NCI-H1436 (cell line): Measurements from ENCODE around the gene DDX52.
"Not testable (repeated sequence)": the region's sequence is repeated elsewhere in the genome, so short reads cannot be mapped to it uniquely, and the experiment has no call there.

Experiments
- DNase-seq: peaks from one replicate; lab custom pipeline; 2025; lab: John Stamatoyannopoulos, UW

The DDX52 gene

DNA sequence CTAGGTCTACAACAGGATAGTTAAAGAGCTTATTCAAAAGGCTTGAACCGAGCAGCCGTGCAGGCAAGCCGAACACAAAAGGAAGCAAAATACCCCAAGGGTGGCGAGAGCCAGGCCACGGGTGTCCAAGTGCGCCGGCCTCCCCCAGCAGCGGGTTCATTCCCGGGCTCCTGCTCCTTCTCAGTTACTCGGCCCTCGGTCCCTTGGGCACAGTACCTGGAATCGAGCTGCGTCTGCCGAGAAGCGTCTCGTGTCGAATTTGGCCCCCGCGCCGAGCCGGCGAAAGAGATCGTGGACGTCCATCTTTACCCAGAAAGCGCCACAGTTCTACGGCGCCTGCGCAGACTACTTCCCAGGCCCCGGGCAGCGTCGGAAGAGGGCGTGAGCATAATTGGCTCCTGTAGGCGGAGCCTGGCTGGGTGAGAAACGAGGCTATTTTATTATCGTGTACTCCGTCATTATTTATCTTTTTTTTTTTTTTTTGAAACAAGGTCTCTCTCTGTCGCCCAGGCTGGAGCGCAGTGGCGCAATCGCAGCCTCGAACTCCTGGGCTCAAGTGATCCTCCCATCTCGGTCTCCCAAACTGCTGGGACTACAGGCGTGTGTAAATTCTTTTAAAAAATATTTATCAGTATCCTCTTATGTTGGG lies at the start of gene DDX52:
Gene DDX52 (minus strand): TSS at position 329 of the 649 bp plus-strand sequence. CDS start 26 bp downstream, at position 303.
- DNase-seq, result peak; percentile 93

- DNase-seq, result no peak
Measured at GRCh38 chr17:37691807-37692206, 48.6 kb upstream of the DDX52 start.

DNA sequence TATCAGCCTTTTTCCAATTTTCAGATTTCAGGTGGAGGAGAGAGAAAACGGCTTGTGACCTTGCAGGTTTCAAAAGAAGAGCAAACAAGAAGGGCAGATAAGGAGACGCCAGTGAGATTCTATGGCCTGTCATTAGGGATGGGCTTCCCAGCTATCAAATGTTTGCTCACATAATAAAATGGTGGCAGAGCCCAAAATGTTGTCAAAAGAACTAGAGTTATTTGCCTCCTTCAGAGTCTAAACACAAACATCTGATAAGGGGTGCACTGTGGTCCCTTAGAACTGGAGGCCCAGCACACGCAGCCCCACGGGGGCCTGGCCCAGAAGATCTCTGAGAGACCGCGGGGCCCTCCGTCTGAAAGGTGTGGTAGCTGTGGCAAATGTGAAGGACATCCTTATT lies 46.1 kb upstream of the DDX52 start:
- DNase-seq, result no peak

GRCh38 chr17:37683454-37683984 lies 40.3 kb upstream of the DDX52 start:
- no peak for DNase-seq

DNA sequence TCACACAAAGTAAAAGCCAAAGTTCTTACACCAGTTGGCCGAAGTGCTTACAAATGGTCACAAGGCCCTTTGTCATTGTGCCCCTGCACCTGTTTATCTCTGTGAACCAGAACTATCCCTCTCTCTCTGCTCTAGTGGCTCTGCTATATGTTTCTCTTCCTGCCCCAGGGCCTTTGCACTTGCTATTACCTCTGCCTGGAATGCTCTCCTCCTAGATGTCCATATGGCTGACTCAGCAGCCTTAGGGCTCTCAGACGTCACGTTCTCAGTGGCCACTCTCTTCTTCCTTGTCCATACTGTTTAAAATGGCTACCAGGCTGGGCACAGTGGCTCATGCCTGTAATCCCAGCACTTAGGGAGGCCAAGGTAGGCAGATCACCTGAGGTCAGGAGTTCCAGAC lies 38.8 kb upstream of the DDX52 start:
- DNase-seq, result no peak

DNA sequence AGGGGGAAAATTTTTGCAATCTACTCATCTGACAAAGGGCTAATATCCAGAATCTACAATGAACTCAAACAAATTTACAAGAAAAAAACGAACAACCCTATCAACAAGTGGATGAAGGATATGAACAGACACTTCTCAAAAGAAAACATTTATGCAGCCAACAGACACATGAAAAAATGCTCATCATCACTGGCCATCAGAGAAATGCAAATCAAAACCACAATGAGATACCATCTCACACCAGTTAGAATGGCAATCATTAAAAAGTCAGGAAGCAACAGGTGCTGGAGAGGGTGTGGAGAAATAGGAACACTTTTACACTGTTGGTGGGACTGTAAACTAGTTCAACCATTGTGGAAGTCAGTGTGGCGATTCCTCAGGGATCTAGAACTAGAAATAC lies 36.7 kb upstream of the DDX52 start:
- not testable (repeated sequence) for DNase-seq

DNA sequence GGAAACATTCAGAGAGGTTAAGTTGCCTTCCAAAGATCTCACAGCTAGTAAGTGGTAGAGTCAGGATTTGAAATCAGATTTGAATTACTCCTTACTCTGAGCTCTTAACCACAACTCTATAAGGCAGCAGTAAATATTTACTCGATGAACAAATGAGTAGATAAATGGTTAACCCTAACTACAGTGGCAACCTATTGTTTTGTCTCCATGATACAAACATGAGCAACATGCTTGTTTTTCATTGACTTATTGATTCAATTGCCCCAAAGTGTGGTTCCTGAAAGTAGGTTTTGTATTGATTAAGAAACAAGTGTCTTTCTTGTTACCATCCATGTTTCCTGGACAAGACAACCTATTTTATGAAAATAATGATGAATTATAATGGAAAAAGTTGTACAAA lies 34.8 kb upstream of the DDX52 start:
- DNase-seq, result no peak

DNA sequence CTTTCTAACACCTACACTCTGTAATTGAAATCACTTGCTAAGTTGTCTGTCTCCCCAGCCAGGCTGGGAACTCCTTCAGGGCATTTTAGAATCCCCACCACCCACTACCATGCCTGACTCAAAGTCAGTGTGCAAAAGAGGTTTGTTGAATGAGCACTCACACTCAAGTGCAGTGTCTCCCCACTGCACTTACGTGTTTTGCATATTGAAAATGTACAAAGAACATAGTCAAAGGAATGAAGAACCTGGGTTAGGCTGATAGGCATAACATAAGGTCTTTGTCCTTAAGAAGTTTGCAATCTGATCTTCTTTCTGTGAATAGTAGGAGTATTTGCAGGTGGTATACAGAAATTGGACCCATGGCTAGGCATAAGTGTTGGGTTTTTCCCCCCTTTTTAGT lies 33.8 kb upstream of the DDX52 start:
- no peak for DNase-seq

GRCh38 chr17:37676115-37676925 lies 33.1 kb upstream of the DDX52 start:
- DNase-seq, result no peak

GRCh38 chr17:37674511-37674910 lies 31.3 kb upstream of the DDX52 start:
- no peak for DNase-seq

- no peak for DNase-seq
Measured at GRCh38 chr17:37673386-37673785, 30.1 kb upstream of the DDX52 start.

- DNase-seq, result no peak
Measured at GRCh38 chr17:37672548-37673078, 29.4 kb upstream of the DDX52 start.

DNA sequence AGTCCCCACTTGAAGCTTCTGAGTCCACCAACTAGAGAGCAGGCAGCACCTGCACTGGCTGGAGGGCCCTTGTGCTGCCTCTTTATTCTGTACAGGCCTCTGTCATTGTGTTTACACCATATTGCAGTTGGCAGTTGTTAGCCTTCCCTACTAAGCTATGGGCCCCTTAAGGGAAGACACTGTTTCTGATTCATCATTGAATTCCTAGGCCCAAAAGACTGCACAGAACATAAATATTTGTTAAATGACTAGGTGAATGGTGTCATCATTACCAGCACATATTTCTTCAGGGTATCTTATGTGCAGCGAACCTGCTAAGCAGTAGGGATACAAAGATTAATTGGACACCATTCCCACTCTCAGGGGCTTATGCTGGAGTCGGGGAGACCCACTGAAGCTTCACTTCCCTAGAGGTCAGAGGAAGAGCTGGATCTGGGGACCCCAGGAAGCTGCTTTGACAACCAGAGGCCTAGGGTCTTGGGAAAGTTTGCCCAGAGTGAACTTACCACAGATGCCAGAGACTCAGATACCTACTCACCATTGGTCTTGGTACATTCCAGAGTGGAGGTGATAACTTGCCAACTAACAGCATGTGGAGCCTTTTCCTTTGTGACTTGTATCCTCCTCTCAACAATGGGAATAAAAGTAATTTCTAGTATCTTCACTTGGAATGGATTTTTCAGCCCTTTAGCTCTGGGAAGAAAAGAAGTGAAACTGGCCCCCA lies 28.7 kb upstream of the DDX52 start:
- no peak for DNase-seq

DNA sequence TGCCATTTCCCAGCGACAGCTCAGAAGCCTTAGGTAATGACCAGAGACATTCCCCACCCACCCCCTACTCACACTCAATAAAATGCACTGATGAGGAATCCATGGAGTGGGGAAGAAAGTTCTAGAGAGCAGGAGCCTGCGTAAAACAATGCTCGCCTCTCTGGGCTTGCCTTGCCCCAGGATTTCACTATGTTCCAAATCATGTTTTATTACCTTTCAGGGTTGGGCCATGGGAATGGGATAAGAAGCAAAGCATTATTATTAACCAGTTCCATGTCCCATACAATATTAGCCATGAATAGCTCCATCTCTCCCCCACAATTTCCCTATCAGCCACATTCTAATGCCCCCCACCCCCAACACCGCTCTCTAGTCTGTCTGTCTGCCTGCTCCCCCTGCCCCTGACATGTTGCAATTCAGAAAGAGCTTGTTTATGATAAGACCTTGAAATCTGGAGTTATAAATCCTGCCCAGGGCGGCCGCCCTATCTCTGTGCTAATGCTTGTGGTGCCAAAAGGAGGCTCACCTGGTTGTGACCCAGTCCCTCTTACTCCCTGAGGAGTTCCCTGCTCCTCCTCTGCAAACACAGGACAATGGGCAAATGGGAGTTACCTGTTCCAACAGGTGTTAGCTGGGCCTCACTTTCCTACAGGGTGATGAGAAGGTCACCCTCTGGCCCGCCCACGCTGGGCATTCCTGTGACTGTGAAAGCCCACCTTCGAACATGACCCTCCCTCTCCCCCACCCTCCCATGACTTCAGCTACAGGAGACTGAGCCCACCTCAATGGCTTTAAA lies 28.0 kb upstream of the DDX52 start:
- no peak for DNase-seq

- DNase-seq, result no peak
Measured at GRCh38 chr17:37667039-37667438, 23.8 kb upstream of the DDX52 start.

GRCh38 chr17:37664214-37664613 lies 21.0 kb upstream of the DDX52 start:
- no peak for DNase-seq

- DNase-seq, result no peak
Measured at GRCh38 chr17:37662353-37662752, 19.1 kb upstream of the DDX52 start.

GRCh38 chr17:37661400-37662014 lies 18.3 kb upstream of the DDX52 start:
- DNase-seq, result no peak

DNA sequence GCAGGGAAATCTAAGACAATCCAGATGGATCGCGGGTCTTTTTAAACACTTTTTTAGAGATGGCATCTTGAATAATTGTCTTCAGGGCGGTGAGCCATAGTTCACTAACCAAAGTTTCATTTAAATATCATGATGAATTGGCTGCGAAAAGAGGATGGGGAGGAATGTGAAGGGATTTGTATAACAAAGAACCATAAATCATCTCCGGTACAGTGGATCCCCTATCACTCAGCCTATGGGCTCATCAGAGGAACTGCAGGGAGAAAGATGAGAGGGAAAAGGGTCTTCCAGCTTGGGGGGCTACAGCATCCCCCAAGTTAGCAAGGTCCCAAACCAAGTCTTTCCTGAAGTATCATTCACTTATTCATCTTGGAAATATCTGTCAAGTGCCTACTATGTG lies 16.7 kb upstream of the DDX52 start:
- no peak for DNase-seq

DNA sequence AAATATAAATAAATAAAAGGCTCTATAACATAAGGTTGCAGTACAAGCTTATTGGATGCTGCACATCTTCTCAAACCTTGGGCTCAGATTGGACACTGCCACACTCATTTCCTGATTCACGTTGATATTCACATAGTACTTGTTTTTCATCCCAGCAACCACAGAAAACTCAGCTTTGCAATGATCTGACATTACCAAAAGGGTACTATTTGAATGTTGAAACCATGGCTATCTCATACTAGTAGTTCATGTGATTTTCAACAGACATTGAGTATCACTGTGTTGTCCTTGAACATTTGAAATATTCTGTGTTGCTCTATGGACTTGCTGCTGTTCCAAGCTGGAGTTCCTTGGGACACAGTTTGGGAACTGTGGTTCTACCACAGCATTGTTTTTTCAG lies 14.0 kb upstream of the DDX52 start:
- DNase-seq, result no peak

GRCh38 chr17:37651849-37652248 lies 8.6 kb upstream of the DDX52 start:
- no peak for DNase-seq
